GM18519 (cell line): Measurements from ENCODE around the gene SQSTM1.

Experiments used
- ATAC-seq: cut with Tn5 transposase; IDR thresholded peaks from one replicate; pipeline ENCODE4 v1.9.1; 2021; ENCODE audit warnings: mild to moderate bottlenecking, moderate library complexity; ENCODE audit not compliant: unreplicated experiment, low FRiP score

SQSTM1 gene

GRCh38 chr5:179794171-179794570 is 26.5 kb upstream of the SQSTM1 start:
- no peak for ATAC-seq

DNA sequence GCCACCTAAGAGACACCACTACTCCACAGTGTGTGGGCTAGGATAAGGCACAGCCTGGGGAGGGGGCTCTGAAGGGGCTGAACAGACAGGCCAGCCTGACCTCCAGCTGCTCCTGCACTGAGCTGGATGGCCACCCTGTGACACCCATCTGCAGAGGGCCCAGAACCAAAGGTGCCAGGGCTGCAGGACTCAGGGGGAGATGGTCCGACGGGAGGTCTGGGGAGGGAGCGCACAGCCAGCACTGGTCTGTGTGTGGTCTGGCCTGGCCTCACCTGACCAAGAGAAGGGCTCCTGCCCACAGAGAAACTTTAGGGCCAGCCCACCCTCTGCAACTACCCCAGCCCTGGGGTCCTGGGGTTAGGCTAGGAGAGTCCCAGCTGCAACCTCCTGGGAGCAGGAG is 26.1 kb upstream of the SQSTM1 start:
- ATAC-seq = no peak

DNA sequence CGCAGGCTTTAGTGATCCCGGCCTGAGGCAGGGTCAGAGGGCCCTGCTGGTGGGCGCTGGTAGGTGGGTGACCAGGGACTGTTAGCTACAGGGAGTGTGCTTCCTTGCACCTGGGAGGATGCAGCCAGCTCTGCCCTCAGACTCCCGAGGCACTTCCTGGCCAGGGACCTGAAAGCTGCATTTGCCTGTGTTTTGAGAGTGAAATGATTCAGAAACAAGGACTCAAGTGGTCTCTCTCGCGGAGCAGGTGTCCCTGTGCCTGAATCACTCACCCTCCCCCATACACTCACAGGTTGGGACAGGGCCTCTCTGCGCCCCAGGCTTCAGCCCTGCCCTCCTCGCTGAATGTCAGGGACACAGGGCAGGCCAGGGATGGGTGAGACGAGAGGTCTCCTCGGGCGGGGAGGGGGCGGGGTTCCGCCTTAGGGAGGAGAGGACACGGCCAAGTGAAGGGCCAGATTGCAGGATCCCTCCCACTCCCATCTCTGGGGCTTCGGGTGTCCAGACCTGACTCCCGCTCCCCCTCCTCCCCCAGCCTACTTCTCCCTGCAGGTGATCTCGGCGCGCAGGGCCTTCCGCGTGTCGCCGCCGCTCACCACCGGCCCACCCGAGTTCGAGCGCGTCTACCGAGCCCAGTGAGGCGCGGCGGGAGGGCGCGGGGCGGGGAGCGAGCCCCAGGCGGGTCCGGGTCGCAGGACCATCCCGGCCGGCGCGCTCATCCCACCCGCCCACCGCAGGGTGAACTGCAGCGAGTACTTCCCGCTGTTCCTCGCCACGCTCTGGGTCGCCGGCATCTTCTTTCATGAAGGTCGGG is 25.4 kb upstream of the SQSTM1 start:
- no peak for ATAC-seq

DNA sequence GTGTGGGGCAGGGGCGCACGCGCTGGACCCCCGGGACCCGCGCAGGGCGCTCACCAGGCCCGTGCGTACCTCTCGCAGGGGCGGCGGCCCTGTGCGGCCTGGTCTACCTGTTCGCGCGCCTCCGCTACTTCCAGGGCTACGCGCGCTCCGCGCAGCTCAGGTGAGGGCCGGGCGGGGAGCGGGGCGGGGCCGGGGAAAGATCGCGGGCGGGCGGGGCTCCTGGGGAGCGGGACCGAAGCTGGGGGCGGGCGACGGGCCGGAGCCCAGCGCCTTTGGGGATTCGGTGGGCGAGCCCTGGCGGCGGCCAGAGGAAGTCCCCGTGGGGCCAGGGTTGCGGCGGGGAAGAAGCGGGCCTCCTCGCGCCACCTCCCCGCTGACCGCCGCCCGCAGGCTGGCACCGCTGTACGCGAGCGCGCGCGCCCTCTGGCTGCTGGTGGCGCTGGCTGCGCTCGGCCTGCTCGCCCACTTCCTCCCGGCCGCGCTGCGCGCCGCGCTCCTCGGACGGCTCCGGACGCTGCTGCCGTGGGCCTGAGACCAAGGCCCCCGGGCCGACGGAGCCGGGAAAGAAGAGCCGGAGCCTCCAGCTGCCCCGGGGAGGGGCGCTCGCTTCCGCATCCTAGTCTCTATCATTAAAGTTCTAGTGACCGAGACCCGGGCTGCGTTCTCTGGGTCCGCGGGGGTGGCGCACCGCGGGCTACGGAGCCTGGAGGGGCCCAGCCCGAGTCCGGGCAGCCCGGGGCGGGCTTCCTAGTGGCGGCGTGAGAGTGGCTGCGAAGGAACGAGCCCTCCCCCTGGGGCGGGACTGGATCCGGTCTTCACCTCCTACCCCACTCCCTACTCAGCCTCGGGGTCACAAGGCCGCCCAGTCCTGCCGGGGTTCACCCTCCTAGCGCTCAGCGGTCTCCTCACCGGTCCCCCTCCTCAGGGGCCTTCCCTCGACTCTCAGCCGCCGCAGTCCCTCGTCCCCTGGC is 24.6 kb upstream of the SQSTM1 start:
- peak; percentile 75 for ATAC-seq

DNA sequence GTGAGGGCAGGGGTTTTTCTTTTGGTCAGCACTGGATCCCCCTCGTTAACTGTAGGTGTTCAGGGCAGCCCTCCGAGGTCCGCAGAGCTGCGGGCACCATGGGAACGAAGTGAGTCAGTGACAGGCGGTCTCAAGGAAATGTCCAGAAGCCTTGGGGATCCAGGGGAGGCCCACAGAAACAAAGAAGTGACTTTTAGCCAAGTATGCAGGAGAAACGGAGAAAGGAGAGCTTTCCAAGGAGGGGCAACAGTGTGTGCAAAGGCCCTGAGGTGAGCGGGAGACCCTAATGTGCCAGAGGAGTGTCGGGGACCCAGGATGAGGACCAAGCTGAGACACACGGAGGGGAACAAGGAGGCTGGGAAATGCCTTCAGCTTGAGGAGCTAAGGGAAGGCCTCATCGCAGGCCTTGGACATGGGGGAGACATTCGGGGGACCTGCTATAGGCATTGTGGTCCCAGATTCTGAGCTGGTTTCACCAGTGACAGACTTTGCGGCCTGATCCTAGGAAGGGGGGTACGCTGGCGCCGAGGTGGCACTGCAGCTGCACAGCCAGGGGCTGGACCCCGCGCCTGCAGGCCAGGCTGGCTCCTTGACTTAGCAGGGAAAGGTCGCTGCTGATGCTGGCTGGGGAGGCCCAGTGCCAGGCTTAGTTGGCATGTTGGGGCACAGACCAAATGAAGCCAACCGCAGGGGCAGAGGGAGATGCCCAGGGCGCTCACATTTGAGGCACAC is 23.7 kb upstream of the SQSTM1 start:
- ATAC-seq = no peak

DNA sequence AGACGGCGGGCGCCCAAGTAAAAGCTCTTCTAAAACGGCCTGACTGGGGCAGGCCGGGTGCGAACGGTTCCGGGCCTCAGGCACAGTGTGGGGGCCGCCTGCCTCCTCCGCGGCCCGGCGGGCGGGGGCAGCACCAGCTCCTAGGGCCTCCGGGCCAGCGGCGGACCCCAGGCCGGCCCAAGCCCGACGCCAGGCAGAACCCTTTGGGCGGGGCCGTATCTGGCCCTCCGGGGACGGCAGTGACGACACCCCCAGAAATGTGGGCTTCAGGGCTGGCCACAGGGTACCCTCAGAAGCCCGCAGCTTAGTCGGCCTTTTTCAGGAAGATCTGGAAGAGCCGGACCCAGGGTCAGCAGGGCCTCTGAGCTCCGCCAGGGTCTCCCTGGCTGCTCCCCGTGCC is 23.0 kb upstream of the SQSTM1 start:
- ATAC-seq = no peak

DNA sequence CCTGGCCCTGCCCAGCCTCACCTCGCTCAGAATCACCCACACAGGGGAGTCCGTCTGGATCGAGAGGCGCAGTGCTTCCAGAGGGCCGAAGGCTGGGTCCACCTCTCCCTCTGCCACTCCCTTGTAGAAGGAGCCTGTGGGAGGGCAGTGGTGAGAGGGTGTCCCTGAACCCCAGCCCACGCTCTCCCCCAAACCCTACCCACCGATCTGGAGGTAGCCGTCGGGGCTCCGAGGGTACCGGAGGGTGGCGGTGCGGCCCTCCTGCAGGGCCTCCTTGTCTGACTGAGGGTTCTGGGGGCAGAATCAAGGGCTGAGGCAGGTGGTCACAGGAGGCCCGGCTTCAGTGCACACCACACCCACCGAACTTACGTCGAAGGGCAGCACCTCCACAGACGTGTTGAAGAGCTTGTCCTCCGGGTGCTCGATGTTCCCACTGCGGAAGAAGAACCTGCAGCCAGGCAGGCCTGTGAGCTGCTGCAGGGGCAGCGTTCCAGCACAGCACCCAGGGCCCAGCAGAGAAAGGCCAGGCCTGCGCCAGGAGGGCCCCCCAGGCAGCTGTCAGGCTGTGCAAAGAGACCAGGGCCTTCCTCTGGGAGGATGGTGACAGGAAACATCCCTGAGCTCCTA is 22.4 kb upstream of the SQSTM1 start:
- ATAC-seq = no peak

- ATAC-seq = no peak
These were observed 21.7 kb upstream of the SQSTM1 start for GRCh38 chr5:179798771-179799643.

GRCh38 chr5:179799644-179799973 is 21.1 kb upstream of the SQSTM1 start:
- ATAC-seq = no peak

DNA sequence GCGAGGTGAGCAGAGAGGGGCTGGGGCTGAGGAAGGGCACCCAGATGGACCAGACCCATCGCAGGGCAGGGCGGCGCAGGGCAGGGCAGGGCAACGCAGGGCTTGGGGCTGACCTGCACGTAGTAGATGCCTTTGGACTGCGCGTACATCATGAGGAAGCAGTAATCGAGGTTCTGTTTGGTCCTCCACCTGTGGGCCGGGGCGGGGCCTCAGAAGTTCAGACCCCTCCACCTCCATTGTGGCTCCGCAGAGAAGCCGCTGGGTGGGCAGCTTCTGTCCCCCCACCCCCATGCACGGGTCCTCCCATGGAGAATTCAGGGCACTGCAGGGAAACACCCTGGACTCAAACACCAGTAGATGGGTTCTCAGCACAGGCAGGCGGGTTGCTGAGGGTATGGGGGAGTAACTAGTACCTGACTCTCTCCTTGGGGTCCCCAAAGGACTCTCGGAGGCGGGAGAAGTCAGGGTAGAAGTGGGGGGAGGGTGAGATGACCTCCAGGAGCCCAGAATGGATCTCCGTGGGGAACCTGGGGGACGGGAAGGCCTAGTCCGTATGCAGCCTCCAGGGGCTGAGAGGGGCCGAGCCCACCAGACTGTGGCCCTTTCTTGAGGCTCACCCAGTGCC is 20.5 kb upstream of the SQSTM1 start:
- ATAC-seq = no peak

GRCh38 chr5:179800696-179801201 is 20.0 kb upstream of the SQSTM1 start:
- no peak for ATAC-seq

DNA sequence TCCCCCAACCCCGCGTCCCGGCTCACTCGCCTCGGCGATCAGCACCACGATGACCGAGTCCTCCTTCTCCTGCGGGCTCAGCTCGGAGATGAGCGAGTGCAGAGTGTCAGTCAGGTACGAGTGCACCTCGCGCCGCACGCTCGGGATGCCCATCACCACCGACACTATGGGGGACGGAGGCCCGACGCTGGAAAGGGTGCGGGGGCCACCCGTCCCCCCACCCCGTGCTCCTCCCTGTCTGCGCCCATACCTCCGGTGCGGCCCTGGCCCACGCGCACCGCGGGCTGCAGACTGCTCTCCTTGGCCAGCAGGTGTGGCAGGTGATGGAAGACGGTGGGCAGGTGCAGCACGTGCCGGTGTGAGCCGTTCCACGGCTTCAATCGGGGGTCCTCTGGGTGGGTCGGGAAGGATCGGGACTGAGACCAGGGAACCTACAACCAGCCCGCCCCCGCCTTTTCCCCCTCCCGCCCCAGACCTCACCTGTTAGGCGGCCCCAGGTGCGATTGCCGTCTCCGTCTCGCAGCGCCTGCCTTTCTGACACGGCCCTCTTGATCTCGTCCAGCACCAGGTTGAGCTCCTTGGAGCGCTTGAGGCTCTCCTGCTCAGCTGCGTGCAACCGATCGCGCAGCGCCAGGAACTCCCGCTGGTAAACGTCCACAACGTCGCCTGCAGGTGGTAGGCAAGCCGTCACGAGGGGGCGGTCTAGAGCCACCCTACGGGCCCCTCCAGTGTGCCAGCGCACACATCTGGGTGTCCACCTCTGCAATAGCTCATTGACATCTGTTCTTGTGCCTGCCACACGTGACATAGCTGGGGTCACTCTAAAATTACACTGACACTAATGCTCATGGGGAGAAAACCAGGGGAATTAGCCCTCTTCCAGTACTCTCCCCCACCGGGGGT is 19.1 kb upstream of the SQSTM1 start:
- no peak for ATAC-seq

DNA sequence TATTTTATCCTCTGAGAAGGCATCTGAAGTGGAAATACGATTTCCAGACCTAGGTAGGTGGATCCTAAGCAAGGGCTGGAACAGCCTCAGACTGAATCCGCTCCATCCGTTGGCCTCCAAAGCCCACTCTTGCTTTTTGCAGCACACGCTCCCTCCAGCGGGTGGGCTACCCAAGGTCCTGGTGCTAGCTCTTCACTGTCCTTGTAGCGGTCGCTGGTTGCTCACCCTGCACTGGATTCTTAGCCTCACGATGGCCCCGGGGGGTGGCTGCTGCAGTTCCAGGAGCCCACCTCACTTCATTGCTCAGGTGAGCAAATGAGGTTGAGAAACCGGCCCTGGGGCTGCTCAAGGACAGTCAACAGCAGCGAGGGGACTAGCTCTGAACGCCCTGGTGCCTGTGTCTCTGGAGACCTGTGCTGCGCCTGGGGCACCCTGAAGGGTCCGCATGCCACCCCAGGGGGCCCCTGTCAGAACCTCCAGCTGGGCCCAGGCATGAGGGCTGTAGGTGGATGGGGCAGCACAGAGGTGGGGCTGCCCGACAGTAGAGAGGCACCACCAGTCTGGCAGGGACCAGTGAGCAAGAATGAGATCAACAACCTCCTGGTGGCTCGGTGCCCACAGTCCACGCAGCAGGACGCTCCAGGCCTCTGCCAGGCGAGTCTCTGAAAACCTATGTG is 18.4 kb upstream of the SQSTM1 start:
- no peak for ATAC-seq

- no peak for ATAC-seq
These were observed 17.6 kb upstream of the SQSTM1 start for GRCh38 chr5:179802950-179803562.

DNA sequence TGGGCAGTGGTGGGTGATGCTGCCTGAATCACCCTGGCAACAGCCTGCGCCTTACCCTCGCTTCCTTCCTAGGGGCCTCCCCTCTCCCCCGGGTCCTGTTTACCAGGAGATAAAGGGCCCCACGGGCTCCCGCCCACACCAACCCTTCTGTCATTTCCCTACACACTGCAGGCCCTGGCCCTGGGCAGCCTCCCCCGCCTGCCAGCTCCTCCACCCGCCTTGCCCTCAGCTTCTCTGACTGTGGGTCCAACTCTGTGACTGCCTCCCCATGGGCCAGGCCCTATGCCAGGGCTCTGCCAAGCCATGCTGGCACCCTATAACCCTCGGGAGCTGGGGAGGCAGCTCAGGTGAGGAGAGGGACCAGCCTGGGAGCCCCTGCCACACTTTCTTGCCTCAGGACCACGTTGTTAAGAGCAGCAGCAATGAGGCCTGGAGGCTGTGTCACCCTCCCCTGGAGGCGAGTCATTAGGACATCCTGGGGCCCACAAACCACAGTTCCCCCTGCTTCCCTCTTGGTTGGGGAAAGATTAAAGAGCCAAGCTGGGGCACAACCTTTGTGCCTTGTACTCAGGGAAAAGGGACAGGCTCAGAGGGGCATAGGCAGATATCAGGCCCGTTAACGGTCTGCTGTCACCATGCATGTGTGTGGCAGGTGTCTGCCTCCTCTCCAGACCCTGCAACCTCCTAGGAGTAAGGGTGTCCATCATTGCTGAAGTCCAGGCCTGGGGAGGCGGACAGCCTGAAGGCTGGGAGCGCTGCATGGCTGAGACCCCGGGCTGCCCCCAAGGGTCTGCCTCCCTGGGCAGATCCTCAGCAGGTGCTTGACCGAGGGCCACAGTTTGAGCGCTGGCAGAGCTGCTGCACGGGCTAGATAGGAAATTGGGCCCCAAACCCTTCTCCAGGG is 16.8 kb upstream of the SQSTM1 start:
- no peak for ATAC-seq

DNA sequence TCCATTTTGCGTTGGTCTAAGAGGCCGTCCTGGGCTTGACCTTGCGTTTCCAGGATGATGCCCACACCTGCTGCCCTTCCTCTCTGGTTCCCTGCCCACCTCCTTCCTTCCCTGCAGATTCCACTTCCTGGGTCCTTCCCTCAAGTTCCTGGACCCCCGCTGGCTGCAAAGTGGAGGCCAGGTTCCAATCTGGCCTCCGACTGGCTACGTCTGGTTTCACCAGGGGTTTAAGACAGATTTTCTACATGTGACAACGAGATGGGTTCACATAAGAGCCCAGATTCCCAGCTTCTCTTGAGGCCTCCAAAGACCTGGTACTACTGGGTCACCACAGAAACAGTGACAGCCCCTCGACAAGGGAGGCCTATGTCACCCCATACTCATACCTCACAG is 16.2 kb upstream of the SQSTM1 start:
- no peak for ATAC-seq
